Nephron progenitor cell (in vitro differentiated cells): Measurements from ENCODE around the gene HSD17B1.
"Not testable (repeated sequence)": the region's sequence is repeated elsewhere in the genome, so short reads cannot be mapped to it uniquely, and the experiment has no call there.

Source experiments
- DNase-seq: peaks from one replicate; pipeline ENCODE4 v3.0.0; 2021
- H3K27ac Mint-ChIP-seq: 2 replicates; pipeline ENCODE4 v1.8.0; 2021; ENCODE audit warnings: mild to moderate bottlenecking, moderate library complexity, mixed read lengths
- H3K27me3 Mint-ChIP-seq: 2 replicates; pipeline ENCODE4 v1.8.0; 2021; ENCODE audit warnings: mild to moderate bottlenecking, low read depth, mixed read lengths; ENCODE audit not compliant: poor library complexity
- H3K36me3 Mint-ChIP-seq: 2 replicates; pipeline ENCODE4 v1.8.0; 2021; ENCODE audit warnings: low read depth, mixed read lengths
- H3K4me1 Mint-ChIP-seq: 2 replicates; pipeline ENCODE4 v1.8.0; 2021; ENCODE audit warnings: mixed read lengths
- H3K4me3 Mint-ChIP-seq: 2 replicates; pipeline ENCODE4 v1.8.0; 2021; ENCODE audit warnings: mild to moderate bottlenecking, moderate library complexity, mixed read lengths
- H3K9me3 Mint-ChIP-seq: 2 replicates; pipeline ENCODE4 v1.8.0; 2021; ENCODE audit warnings: mild to moderate bottlenecking, moderate library complexity, mixed read lengths
- TF ChIP-seq, protein P1 (sequence below): fragments of 200-600 bp; sonication (generic); IDR thresholded peaks from 2 replicates; pipeline ENCODE4 v1.5.0; 2021; ENCODE audit warnings: antibody characterized with exemption

HSD17B1 gene

DNA sequence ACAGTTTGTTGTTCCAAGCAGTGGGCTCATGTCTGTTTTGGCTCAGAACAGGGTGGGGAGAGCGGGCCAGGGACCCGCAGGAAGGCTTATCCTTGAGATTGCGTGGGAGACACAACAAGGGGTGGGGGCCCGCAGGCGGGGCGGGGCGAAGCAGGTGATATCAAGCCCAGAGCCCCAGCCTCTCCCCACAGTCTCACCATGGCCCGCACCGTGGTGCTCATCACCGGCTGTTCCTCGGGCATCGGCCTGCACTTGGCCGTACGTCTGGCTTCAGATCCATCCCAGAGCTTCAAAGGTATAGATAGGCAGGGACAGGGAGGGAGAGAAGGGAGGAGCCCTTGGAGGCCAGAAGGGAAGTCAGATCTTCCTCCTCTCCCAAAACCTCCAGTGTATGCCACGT, at the start of gene HSD17B1:
HSD17B1 (plus strand) TSS at position 188 of the 400 bp plus-strand sequence; CDS start at position 199, 11 bp downstream.
- not testable (repeated sequence) for H3K27ac Mint-ChIP-seq, H3K36me3 Mint-ChIP-seq, DNase-seq, H3K9me3 Mint-ChIP-seq, H3K27me3 Mint-ChIP-seq
- peak within 1 kb of the TSS; percentile 88 for H3K4me3 Mint-ChIP-seq
- H3K4me1 Mint-ChIP-seq = peaks cover 62% of the 10 kb centered on the region

DNA sequence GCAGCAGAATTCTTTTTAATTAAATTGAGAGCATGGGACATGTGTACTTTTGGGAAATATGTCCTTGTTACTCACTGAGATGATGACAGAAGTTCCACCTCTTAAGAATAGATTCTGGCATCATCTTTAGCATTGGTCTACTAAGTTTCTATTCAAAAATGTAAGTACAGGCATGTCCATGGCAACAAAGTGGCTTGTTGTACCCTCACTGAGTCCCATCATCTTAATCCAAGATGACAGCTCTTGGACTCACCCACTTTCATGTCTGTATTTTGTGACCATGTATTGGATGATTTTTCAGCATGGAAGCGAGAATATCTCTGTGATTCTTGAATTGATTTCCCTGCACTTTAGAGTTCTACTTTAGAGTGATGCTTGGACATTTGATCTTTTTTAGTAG, 49.8 kb upstream of the HSD17B1 start:
- TF ChIP-seq, protein P1, sequence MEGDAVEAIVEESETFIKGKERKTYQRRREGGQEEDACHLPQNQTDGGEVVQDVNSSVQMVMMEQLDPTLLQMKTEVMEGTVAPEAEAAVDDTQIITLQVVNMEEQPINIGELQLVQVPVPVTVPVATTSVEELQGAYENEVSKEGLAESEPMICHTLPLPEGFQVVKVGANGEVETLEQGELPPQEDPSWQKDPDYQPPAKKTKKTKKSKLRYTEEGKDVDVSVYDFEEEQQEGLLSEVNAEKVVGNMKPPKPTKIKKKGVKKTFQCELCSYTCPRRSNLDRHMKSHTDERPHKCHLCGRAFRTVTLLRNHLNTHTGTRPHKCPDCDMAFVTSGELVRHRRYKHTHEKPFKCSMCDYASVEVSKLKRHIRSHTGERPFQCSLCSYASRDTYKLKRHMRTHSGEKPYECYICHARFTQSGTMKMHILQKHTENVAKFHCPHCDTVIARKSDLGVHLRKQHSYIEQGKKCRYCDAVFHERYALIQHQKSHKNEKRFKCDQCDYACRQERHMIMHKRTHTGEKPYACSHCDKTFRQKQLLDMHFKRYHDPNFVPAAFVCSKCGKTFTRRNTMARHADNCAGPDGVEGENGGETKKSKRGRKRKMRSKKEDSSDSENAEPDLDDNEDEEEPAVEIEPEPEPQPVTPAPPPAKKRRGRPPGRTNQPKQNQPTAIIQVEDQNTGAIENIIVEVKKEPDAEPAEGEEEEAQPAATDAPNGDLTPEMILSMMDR = no peak
- Mint-ChIP-seq H3K27me3 (no peaks in the 10 kb centered on the region), H3K9me3 (no peaks in the 10 kb centered on the region), H3K4me3 (no peak overlapping the region), H3K36me3 (peaks cover 51% of the 10 kb centered on the region), H3K27ac (no peak overlapping the region), H3K4me1 (peaks cover 18% of the 10 kb centered on the region)
- DNase-seq = no peak

DNA sequence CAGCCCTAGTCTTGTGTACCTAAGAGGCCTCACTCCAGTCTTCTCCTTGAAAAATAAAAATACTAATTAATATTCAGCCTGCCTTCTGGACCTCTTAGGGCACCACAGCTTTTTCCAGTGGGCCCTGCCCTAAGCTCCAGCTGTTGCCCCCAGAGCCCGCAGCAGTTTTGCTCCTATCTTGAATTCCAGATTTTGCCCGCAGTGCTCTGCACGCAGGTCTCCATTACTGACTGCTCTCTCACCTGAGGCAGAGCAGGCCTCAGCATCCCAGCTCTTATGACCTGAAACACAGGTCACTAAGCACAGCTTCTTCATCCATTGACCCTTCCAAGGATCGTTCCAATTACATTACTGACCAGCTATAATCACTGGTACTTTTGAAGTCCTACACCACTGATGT, 45.1 kb upstream of the HSD17B1 start:
- DNase-seq = no peak
- Mint-ChIP-seq H3K4me3 (no peak overlapping the region), H3K4me1 (peaks cover 20% of the 10 kb centered on the region), H3K36me3 (peaks cover 46% of the 10 kb centered on the region), H3K9me3 (no peaks in the 10 kb centered on the region), H3K27ac (peak overlapping the region; percentile 17), H3K27me3 (peaks cover 7% of the 10 kb centered on the region)
- TF ChIP-seq, protein P1 = no peak

- peaks cover 44% of the 10 kb centered on the region for H3K36me3 Mint-ChIP-seq
- no peak overlapping the region for H3K4me3 Mint-ChIP-seq
- peaks cover 20% of the 10 kb centered on the region for H3K4me1 Mint-ChIP-seq
- TF ChIP-seq, protein P1 = no peak
- H3K27me3 Mint-ChIP-seq = peaks cover 7% of the 10 kb centered on the region
- peak overlapping the region; percentile 89 for H3K27ac Mint-ChIP-seq
- no peaks in the 10 kb centered on the region for H3K9me3 Mint-ChIP-seq
- no peak for DNase-seq
Measured at GRCh38 chr17:42508426-42509165, 44.1 kb upstream of the HSD17B1 start.

- Mint-ChIP-seq H3K4me3 (no peak overlapping the region), H3K36me3 (peaks cover 44% of the 10 kb centered on the region), H3K27me3 (peaks cover 7% of the 10 kb centered on the region), H3K27ac (no peak overlapping the region), H3K4me1 (peaks cover 20% of the 10 kb centered on the region), H3K9me3 (no peaks in the 10 kb centered on the region)
- TF ChIP-seq, protein P1 = no peak
- no peak for DNase-seq
Measured at GRCh38 chr17:42509409-42509808, 43.3 kb upstream of the HSD17B1 start.

DNA sequence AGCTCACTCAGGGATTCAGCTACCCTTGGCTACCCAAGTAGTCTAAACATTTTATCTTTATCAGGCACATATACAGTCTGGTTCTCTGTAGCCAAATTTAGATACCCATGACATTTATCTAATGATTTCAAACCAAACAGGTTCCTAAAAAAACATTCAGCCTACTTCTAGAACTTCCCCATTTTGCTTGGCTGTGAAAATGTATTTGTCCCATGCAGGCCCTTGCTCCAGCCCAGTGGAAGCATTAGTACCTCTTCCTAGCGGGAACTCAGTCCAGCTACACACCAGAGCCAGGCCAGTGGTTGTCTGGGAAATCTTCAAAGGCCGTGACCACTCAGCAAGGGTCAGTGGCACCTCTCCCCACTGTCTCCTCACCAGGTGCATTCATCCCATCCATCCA, 42.9 kb upstream of the HSD17B1 start:
- H3K36me3 Mint-ChIP-seq = peaks cover 45% of the 10 kb centered on the region
- H3K9me3 Mint-ChIP-seq = no peaks in the 10 kb centered on the region
- H3K27ac Mint-ChIP-seq = no peak overlapping the region
- TF ChIP-seq, protein P1 = no peak
- DNase-seq = no peak
- H3K4me1 Mint-ChIP-seq = peaks cover 24% of the 10 kb centered on the region
- H3K4me3 Mint-ChIP-seq = no peak overlapping the region
- peaks cover 7% of the 10 kb centered on the region for H3K27me3 Mint-ChIP-seq
